IMR-90 (cell line): ENCODE results near the gene BRCA2. TPM values are rescaled to one million over a fixed set of nuclear protein-coding genes. Genes with fewer than 3 reads are reported as not detected.

ENCODE experiments used
- ATAC-seq: fragments of 200-7000 bp; cut with Tn5 transposase; 2 replicates; pipeline ENCODE4 v1.9.1; 2020; ENCODE audit warnings: low read depth, mild to moderate bottlenecking, moderate library complexity
- BruUV-seq: library from RNA; stranded (reverse); fragments of 400-500 nt; replicated peaks from 2 replicates; lab custom pipeline; 2021; lab: Mats Ljungman, UMichigan
- CTCF ChIA-PET: fragments of 300-600 bp; formaldehyde crosslinking; extraction: SDS; loops from one replicate; lab custom pipeline; 2021; ENCODE audit warnings: antibody characterized with exemption; lab: Yijun Ruan, JAX
- POLR2A ChIA-PET: fragments of 300-600 bp; sonication (Branson Sonifier 250); formaldehyde crosslinking; loops from one replicate; lab custom pipeline; 2022; ENCODE audit warnings: antibody characterized with exemption; ENCODE audit not compliant: unreplicated experiment; lab: Charles Lee
- DNase-seq: peaks from one replicate; pipeline ENCODE4 v3.0.0; 2013
- H2AFZ ChIP-seq: replicated peaks from 2 replicates; pipeline ENCODE3; 2013; ENCODE audit warnings: low read length, mild to moderate bottlenecking; ENCODE audit not compliant: poor library complexity
- H2AK5ac ChIP-seq: 2 replicates; pipeline ENCODE4 v1.6.1; 2013; ENCODE audit warnings: low read depth, low read length, inconsistent platforms
- H2AK9ac ChIP-seq: replicated peaks from 2 replicates; pipeline ENCODE3; 2013; ENCODE audit warnings: mild to moderate bottlenecking, low read depth, low read length, moderate library complexity; ENCODE audit not compliant: poor library complexity
- H2BK120ac ChIP-seq: 2 replicates; pipeline ENCODE4 v1.6.1; 2013; ENCODE audit warnings: low read depth, low read length, inconsistent platforms
- H2BK15ac ChIP-seq: 3 replicates; pipeline ENCODE4 v1.6.1; 2013; ENCODE audit warnings: low read depth, low read length, inconsistent platforms
- H2BK20ac ChIP-seq: 2 replicates; pipeline ENCODE4 v1.6.1; 2013; ENCODE audit warnings: low read depth, mild to moderate bottlenecking, inconsistent platforms, low read length, moderate library complexity
- H2BK5ac ChIP-seq: 2 replicates; pipeline ENCODE4 v1.6.1; 2013; ENCODE audit warnings: mild to moderate bottlenecking, low read depth, low read length, inconsistent platforms; ENCODE audit not compliant: poor library complexity, severe bottlenecking
- H3K14ac ChIP-seq: replicated peaks from 2 replicates; pipeline ENCODE4 v1.6.1; 2013; ENCODE audit warnings: low read depth, low read length, inconsistent platforms
- H3K18ac ChIP-seq: 2 replicates; pipeline ENCODE4 v1.6.1; 2013; ENCODE audit warnings: low read depth, low read length, control low read depth
- H3K23ac ChIP-seq: 2 replicates; pipeline ENCODE4 v1.6.1; 2013; ENCODE audit warnings: low read depth, low read length, inconsistent platforms
- H3K27ac ChIP-seq: 2 replicates; pipeline ENCODE4 v1.5.1; 2013; ENCODE audit warnings: mild to moderate bottlenecking, control low read depth, low read length; ENCODE audit not compliant: insufficient read depth
- H3K27me3 ChIP-seq: 2 replicates; pipeline ENCODE4 v1.6.1; 2013; ENCODE audit warnings: low read length; ENCODE audit not compliant: control insufficient read depth, insufficient read depth
- H3K36me3 ChIP-seq: 2 replicates; pipeline ENCODE4 v1.6.1; 2013; ENCODE audit warnings: low read length, mixed read lengths; ENCODE audit not compliant: control insufficient read depth, insufficient read depth
- H3K4ac ChIP-seq: 2 replicates; pipeline ENCODE4 v1.6.1; 2013; ENCODE audit warnings: low read depth, low read length, inconsistent platforms
- H3K4me1 ChIP-seq: 2 replicates; pipeline ENCODE4 v1.6.1; 2013; ENCODE audit warnings: low read length, mixed read lengths; ENCODE audit not compliant: control insufficient read depth, insufficient read depth
- H3K4me2 ChIP-seq: 2 replicates; pipeline ENCODE4 v1.6.1; 2013; ENCODE audit warnings: low read depth, mild to moderate bottlenecking, control low read depth, low read length, moderate library complexity
- H3K4me3 ChIP-seq: 2 replicates; pipeline ENCODE4 v1.5.1; 2013; ENCODE audit warnings: low read depth, mild to moderate bottlenecking, control low read depth, low read length, moderate library complexity; ENCODE audit not compliant: insufficient read depth
- H3K56ac ChIP-seq: 2 replicates; pipeline ENCODE4 v1.6.1; 2013; ENCODE audit warnings: low read length, inconsistent platforms; ENCODE audit not compliant: insufficient read depth; ENCODE audit errors: extremely low read depth
- H3K79me1 ChIP-seq, 2 experiments: 2 replicates each; pipeline ENCODE4 v1.6.1; 2013; ENCODE audit warnings: low read length in 2 of 2, inconsistent platforms in 1 of 2, low read depth in 1 of 2
- H3K9ac ChIP-seq: 2 replicates; pipeline ENCODE4 v1.6.1; 2013; ENCODE audit warnings: low read depth, low read length, control low read depth
- H3K9me1 ChIP-seq: 2 replicates; pipeline ENCODE4 v1.6.1; 2013; ENCODE audit warnings: low read length, inconsistent platforms; ENCODE audit not compliant: insufficient read depth
- H3K9me3 ChIP-seq: 2 replicates; pipeline ENCODE4 v1.6.1; 2013; ENCODE audit warnings: low read length; ENCODE audit not compliant: control insufficient read depth, insufficient read depth
- H4K20me1 ChIP-seq: 2 replicates; pipeline ENCODE4 v1.6.1; 2013; ENCODE audit warnings: low read length, inconsistent platforms; ENCODE audit not compliant: insufficient read depth
- H4K5ac ChIP-seq: 2 replicates; pipeline ENCODE4 v1.6.1; 2013; ENCODE audit warnings: mild to moderate bottlenecking, low read depth, low read length, control low read depth
- H4K8ac ChIP-seq, 2 experiments: 2 replicates each; pipeline ENCODE4 v1.6.1; 2013; ENCODE audit warnings: low read depth in 2 of 2, low read length in 2 of 2, control low read depth in 1 of 2, inconsistent platforms in 1 of 2
- H4K91ac ChIP-seq: 2 replicates; pipeline ENCODE4 v1.6.1; 2013; ENCODE audit warnings: low read depth, low read length, inconsistent platforms; ENCODE audit not compliant: insufficient read depth
- BHLHE40 ChIP-seq: fragments of 150-350 bp; IDR thresholded peaks from 2 replicates; pipeline ENCODE4 v1.6.1; 2016; ENCODE audit warnings: mild to moderate bottlenecking, low read depth, low read length
- MXI1 ChIP-seq: IDR thresholded peaks from 2 replicates; pipeline ENCODE4 v1.6.1; 2012; ENCODE audit warnings: low read depth, mild to moderate bottlenecking, low read length, moderate library complexity, borderline replicate concordance
- POLR2A ChIP-seq: IDR thresholded peaks from 2 replicates; pipeline ENCODE4 v1.6.1; 2012; ENCODE audit warnings: mild to moderate bottlenecking, low read depth, low read length
- RAD21 ChIP-seq: IDR thresholded peaks from 2 replicates; pipeline ENCODE4 v1.6.1; 2012; ENCODE audit warnings: low read length, improper control_type of control experiment
- WGBS, 2 experiments: methylation state at CpG; one replicate each; pipeline versions ENCODE4 v1.1.5 to v1.1.7; 2013; ENCODE audit warnings: missing lambda C conversion rate in 2 of 2; ENCODE audit not compliant: insufficient read length in 1 of 2; ENCODE audit errors: extremely low coverage in 2 of 2; 5-methylcytosine and 5-hydroxymethylcytosine counted together
- dilution Hi-C: fragments of 300-500 bp; cut with HindIII; formaldehyde crosslinking; loops from one replicate; pipeline ENCODE4 v1.14.3; 2018; ENCODE audit warnings: low sequenced_read_pairs; ENCODE audit not compliant: unreplicated experiment
- in situ Hi-C: fragments of 300-500 bp; cut with MboI; formaldehyde crosslinking; loops from 3 replicates; pipeline ENCODE4 v1.14.3; 2019; ENCODE audit warnings: low sequenced_read_pairs, inconsistent platforms, mixed read lengths
- intact Hi-C: fragments of 100-400 bp; cut with micrococcal nuclease; formaldehyde crosslinking; loops from 2 replicates; pipeline ENCODE4 v1.10.0; 2022
- polyA plus RNA-seq, 3 experiments: library from polyadenylated mRNA; depleted of rRNA; stranded (reverse); fragments of >200 nt; gene quantifications; 2 replicates each; pipeline ENCODE4 v1.2.3, GENCODE V29; 2012; ENCODE audit warnings: low replicate concordance in 1 of 3
- total RNA-seq: library from RNA; depleted of rRNA; stranded (reverse); fragments of >200 nt; gene quantifications from 2 replicates; pipeline ENCODE4 v1.2.3, GENCODE V29; 2012

BRCA2 gene
- total and polyA plus RNA-seq, 2 of the 4 experiments (the other 2 are of a cell fraction) = 2.0 to 9.7 TPM

DNA sequence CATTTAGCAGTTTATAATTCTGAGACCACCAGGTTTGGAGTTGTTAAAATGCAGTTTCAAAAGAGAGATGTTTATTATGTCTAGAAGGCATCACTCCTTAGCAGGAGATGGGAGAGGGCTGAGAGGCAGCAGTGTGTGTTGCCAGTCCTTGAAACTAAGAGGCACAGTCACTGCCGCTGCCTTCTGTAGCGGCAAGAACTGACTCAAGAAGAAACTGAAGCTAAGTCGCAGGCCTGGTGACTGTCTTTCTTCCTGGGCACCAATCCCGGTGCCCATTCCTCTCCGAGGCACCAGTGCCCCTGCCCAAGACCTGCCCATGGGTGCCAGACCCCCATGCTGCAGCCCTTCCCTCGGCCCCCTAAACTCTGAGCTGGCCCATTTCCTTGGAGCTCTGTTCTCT is 92.5 kb downstream of the BRCA2 start:
- BruUV-seq = no TSS peak
- Histone ChIP-seq H3K27ac (no peak overlapping the region), H2BK120ac (no peak overlapping the region), H3K4me2 (no peak overlapping the region), H3K79me1 (no peaks in the 10 kb centered on the region), H3K36me3 (no peaks in the 10 kb centered on the region), H3K4me1 (peaks cover 5% of the 10 kb centered on the region), H3K9ac (no peak overlapping the region), H3K4me3 (no peak overlapping the region), H3K4ac (no peak overlapping the region), H2AK5ac (no peak overlapping the region), H3K23ac (no peak overlapping the region), H4K91ac (no peak overlapping the region), H2BK5ac (no peak overlapping the region), H4K8ac (no peak overlapping the region), H3K14ac (no peak overlapping the region), H3K56ac (no peak overlapping the region), H3K9me1 (no peaks in the 10 kb centered on the region), H2AK9ac (no peak overlapping the region), H2BK15ac (no peak overlapping the region), H3K27me3 (no peaks in the 10 kb centered on the region), H4K5ac (no peak overlapping the region), H3K9me3 (no peaks in the 10 kb centered on the region), H3K18ac (no peak overlapping the region), H4K20me1 (no peaks in the 10 kb centered on the region), H2BK20ac (no peak overlapping the region), H2AFZ (no peak overlapping the region)
- in situ Hi-C loops (no loop called here), intact Hi-C loops (no loop called here), dilution Hi-C loops (no loop called here)
- 89% methylated on average over 5 of the region's 6 CpGs; no CpG with 5 or more reads in 1 of the 2 experiments for WGBS, 2 experiments
- DNase-seq (no peak), ATAC-seq (no peak)
- no peak for TF ChIP-seq BHLHE40
- no peak for TF ChIP-seq POLR2A
- no peak for TF ChIP-seq RAD21
- TF ChIP-seq MXI1 = no peak
- ChIA-PET POLR2A (interaction anchor here (0.5 kb wide), 1 partner anchor 9 kb away, joined by 3 read pairs; no protein-coding TSS in a partner anchor), CTCF (no interaction called here)
